ENCODE data around the gene ATP5MK.

DNA sequence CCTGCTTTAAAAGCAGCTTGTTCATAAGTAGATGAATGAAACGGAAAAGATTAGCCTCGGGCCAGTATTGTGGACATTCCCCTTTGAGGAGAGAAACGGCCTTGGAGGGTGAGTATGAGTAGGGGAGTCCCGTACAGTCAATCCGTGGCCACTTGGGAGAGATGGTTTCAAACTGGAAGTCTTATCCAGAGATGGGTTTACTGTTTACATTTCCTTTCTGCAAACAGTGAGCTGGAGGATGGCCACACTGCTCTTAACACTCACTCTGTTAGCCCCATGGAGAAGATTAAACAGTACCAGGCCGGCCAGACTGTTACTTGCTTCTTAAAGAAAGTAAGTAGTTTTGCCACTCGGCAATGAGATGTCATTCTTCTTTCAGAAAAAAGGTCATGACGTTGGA is 35.6 kb upstream of the ATP5MK start:
- TF ChIP-seq POLR2A (IDR thresholded peaks at IDR 0.05), result no peak
- TF ChIP-seq, protein P1, sequence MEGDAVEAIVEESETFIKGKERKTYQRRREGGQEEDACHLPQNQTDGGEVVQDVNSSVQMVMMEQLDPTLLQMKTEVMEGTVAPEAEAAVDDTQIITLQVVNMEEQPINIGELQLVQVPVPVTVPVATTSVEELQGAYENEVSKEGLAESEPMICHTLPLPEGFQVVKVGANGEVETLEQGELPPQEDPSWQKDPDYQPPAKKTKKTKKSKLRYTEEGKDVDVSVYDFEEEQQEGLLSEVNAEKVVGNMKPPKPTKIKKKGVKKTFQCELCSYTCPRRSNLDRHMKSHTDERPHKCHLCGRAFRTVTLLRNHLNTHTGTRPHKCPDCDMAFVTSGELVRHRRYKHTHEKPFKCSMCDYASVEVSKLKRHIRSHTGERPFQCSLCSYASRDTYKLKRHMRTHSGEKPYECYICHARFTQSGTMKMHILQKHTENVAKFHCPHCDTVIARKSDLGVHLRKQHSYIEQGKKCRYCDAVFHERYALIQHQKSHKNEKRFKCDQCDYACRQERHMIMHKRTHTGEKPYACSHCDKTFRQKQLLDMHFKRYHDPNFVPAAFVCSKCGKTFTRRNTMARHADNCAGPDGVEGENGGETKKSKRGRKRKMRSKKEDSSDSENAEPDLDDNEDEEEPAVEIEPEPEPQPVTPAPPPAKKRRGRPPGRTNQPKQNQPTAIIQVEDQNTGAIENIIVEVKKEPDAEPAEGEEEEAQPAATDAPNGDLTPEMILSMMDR (IDR thresholded peaks at IDR 0.05), result no peak
